Epidermal melanocyte (primary cell): Measurements from ENCODE around the gene POLR2A.
A peak's percentile ranks its signal among the peaks of the same experiment; 100 is the strongest.
"Not testable (repeated sequence)": the region's sequence is repeated elsewhere in the genome, so short reads cannot be mapped to it uniquely, and the experiment has no call there.

Experiments used
- DNase-seq: peaks from one replicate; pipeline ENCODE4 v3.0.0; 2011; ENCODE audit warnings: low spot score; ENCODE audit not compliant: insufficient read length

Gene POLR2A

DNA sequence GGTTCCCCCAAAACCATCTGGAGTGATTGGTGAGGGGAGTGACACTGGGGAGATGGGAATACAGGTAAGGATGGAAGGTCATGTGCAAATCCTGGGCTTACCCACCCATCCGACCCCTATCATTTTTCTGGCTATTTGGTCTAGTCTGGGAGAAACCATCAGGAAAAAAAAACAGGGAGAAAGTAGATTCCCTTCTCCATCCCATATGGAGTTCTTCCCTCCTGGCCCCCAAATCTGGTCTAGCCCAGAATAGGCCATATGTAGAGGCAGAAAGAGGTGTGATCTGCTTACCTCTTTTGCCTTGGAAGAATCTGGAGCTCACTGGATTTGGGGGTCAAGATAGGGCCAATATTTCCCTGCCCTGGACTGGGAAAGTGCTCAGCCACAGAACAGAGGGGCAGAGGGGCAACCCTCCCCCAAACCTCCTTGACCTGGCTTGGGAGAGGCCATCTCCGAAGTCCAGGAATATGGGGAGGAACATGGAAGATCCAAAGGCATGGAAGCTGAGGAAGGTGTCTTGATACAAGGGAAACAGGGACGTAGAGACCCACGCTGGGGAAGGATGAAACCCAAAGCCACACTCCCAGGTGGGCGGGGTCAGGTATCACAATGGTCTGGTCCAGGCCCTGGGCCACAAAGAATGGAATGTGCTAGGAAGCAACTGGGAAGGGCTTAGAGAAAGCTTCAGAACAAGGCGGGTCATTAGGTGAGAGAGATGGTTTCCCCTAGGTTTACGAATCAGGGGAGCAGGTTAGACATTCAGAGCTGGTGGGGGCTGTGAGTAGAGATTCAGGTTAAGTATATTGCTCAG, 23.1 kb upstream of the POLR2A start:
- DNase-seq: peak; percentile 12

DNA sequence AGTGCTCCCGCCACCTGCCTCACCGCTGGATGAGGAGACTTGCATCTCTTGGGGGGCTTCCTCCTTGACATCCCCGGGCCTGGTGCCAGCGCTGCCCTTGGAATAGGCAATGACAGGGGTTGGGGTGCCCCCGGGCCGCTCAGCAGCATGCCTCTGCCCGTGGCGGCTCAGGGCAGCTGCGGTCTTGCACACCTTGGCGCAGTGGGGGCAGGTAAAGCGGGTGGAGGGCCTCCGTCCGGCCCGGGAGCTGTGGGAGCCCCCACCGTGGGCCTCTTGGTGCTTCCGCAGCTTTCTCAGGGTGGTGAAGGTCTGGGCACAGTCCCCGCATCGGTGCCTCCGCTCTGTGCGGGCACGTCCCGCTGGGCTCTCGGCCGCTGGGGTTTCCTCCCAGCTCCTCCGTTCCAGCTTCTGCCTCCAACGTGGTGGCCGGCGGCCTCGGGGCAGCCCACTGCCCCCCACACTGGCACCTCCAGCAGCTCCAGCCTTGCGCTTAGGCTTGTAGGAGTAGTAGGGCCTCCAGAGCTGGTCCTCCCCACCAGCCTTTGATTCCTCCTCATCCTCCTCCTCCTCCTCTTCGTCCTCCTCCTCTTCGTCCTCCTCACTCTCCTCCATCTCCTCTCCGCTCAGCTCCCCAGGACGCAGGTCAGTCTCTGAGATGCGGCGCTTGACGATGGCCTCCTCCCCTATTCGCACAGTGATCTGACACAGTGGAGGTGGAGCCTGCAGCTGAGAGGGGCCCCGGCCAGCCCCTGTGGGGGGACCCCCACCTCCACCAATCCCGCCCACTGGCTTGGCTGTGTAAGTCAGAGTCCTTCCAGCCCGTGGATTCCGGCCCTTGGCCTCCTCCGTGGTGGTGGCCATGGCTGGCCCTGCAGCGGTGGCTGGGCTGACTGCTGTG, 21.4 kb upstream of the POLR2A start:
- peak; percentile 7 for DNase-seq

DNA sequence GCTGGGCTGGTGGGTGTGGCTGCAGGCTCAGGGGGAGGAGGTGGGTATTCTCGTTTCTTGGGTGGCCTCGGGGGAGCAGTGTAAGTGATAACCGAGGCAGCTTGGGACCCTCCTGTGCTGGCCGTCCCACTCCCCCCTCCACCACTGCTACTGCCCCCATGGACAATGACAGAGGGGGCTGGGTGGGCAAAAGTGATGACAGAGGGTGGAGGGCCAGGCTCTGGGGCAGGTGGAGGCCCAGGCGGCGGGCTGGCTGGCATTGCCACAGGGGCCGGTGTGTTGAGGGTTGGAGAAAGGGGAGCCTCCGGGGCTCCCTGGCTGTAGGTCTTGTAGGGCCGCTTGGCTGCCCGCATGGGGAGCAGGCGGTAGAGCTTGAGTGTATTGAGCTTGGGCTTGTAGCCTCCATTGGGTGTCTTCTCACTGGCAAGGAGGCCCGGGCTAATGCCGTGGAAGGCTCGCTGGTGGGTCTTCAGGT, 20.8 kb upstream of the POLR2A start:
- DNase-seq: no peak

DNA sequence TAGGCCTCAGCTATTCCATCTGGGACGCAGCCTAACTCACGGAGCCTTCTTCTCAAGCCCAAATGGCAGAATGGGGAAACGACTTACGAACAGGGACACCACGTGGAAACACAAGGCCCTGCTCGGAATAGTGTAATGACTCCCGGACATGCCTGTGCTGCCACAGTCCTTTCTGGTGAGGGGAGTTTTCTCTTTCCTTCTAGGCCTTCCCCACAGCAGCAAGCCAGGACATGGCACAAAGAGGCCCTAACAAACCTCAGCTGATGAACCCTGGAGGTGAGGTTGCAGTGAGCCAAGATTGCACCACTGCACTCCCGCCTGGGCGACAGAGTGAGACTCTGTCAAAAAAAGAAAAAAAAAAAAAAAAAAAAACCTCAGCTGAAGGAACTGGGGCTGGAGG, 20.1 kb upstream of the POLR2A start:
- no peak for DNase-seq

DNA sequence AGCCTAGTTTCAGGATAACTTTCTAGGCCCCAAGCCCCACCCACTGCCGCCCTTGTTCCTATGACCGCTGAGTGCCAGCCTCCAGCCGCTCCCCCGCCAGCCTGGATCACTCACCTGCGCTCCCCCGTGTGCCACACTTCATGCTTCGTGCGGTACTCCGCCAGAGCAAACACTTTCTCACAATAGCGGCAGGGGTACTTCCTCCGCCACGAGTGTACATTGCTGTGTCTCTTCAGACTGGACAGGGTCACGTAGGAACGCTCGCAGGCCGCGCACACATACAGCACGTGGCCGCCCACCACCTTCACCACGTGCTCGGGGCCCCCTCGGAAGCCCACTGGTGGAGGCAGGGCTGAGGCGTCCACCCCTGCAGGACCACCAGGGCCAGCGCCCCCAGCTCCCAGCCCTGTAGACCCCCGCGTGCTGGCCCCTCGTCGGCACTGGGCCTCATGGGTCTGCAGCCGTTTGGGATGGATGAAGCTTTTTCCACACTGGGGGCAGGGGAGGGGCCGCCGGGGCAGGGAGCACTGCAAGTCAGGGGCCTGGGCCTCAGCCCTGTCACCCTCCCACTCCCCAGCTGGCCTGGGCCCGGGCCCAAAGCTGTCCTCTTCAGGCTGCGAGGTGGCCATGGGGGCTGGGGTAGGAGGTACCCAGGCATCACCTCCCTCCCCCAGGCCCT, 18.4 kb upstream of the POLR2A start:
- no peak for DNase-seq

DNA sequence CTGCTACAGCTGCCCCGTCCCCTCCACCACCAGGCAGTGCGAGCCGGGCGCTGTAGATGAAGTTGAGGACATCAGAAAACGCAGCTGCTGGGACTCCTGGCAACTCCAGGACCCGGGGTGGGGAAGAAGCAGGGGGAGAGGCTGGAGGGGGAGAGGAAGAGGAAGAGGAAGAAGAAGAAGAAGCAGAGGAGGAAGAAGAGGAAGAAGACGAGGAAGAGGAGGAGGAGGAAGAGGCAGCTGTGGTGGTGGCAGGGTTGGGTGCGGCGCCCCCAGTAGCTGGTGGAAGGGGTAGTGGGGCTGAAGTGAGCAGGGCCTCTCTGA, 17.9 kb upstream of the POLR2A start:
- DNase-seq: no peak

DNA sequence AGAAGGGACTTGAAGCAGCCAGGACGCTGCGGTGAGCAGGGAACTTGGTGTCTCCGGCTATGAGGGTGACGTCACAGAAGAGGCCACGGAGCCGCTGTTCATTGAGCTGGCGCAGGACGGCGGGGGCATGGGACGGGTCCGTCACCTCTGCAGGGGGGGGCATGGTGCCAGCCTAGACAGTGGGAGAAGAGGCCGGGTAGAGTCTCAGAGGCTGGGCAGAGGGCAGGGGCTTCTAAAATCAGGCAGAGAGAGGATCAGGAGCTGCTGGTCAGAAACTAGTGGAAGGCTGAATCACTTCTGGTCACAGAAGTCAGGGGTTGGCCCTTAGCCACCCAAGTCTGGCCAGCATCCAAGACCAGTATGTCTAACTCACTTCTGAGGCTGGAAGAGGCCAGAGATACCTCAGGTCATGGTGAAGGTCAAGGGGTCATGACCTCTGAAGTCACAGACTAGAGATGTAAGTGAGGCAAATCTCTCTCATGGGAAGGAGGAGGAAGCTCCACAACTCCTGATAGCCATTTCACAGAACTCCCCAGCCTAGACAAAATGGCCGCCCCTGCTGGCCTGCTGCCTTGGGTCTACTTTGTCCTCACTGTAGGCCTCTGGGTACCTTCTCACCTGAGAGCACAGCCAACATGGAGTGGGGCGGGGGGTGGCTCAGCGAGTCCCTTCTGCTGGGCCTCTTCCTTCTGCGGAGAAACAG, 17.4 kb upstream of the POLR2A start:
- DNase-seq: no peak

DNA sequence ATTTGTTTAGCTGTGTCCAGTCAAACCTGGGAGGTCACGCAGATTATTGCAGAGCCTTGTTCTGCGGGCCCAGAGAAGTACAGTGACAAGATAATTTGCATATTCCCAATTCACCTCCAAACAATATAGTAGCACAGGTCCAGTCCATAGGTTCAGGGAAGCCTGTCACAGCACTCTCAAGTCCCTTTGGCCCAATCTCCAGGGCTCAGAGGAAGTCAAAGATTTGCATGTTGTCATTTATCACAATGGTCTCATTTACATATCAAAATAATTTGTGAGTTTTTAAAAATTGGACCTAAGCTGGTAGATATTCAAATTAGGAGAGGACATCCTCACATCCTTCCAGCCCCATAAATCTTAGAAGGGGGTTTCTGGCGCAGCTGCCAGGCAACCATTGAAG, 16.7 kb upstream of the POLR2A start:
- no peak for DNase-seq

DNA sequence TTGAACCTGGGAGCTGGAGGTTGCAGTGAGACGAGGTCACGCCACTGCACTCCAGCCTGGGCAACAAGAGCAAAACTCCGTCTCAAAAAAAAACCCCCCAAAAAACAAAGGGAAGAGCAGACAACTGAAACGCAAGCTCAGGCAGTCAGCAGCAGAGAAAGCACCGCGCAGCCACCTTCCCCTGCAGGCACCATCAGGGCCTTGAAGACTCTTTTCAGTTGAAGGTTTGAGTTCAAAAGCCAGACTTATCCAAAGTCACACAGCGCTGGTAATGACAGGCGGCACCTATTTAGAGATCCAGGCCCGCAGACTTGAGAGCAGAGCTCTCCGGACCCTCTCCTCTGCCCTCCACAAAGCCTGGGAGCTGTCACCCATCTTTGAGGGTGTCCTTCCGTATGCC, 15.9 kb upstream of the POLR2A start:
- no peak for DNase-seq

DNA sequence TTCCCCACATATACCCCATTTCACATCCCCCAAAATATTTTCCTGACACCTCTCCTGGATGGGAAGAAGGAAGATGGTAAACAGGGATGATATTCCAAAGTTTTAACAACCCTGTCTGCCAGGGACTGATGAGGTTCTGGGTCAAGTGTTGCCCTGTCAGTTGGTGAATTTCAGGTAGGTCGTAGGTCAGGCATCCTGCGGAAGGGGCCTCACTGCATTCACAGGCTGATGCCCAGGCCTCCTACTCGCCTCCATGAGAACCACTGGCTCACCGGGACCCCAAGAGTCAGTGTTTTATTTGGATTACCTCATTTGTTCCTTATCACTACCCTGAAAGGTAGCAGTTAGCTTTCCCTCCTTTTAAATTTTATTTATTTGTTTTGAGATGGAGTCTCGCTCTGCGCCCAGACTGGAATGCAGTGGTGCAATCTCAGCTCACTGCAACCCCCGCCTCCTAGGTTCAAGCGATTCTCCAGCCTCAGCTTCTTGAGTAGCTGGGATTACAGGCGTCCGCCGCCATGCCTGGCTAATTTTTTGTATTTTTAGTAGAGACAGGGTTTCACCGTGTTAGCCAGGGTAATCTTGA, 15.3 kb upstream of the POLR2A start:
- no peak for DNase-seq

DNA sequence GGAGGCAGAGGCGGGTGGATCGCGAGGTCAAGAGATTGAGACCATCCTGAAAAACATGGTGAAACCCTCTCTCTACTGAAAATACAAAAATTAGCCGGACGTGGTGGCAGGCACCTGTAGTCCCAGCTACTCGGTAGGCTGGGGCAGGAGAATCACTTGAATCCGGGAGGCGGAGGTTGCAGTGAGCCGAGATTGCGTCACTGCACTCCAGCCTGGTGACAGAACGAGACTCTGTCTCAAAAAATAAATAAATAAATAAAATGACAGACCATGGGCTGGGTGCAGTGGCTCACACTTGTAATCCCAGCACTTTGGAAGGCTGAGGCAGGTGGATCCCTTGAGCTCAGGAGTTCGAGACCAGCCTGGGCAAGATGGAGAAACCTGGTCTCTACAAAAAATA, 14.3 kb upstream of the POLR2A start:
- not testable (repeated sequence) for DNase-seq

DNA sequence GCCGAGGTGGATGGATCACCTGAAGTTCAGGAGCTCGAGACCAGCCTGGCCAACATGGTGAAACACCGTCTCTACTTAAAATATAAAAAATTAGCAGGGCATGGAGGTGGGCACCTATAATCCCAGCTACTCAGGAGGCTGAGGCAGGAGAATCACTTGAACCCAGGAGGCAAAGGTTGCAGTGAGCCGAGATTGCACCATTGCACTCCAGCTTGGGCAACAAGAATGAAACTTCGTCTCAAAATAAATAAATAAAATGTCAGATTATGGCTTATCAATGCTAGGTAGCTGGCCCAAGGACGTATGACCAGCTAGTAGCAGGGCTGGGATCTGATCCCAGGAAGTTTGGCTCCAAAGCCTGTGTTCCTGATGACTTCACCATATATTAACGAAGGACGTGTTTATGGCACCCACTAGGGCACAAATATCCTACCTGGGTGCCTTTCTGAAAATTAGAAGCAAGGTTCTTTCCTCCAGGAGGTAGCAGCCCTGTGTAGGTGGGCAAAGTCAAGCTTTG, 13.7 kb upstream of the POLR2A start:
- DNase-seq: not testable (repeated sequence)

DNA sequence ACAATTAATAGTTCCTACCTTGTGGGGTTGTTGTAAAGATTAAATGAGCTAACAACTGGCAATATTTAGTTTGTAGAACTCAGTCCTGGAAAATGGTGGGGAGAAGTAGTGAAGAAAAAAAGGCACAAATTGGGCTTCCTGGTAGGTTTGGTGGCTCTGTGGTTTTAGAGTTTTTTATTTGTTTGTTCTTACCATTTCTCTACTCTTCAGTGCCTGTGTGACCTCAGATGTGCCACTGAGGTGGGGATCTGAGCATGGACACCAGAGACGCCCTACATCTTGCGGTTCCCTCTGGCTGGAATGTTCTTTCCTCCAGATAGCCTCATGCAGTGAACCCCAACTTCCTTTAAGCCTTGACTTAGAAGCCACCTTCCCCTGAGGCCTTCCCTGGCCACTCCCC, 12.4 kb upstream of the POLR2A start:
- no peak for DNase-seq

DNA sequence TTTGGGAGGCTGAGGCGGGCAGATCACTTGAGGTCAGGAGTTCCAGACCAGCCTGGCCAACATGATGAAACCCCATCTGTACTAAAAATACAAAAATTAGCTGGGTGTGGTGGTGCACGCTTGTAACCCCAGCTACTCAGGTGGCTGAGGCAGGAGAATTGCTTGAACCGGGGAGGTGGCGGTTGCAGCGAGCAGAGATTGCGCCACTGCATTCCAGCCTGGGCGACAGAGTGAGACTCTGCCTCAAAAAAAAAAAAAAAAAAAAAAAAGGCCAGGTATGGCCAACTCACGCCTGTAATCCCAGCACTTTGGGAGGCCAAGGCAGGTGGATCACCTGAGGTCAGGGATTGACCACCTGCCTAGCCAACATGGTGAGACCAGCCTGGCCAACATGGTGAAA, 9.4 kb upstream of the POLR2A start:
- not testable (repeated sequence) for DNase-seq

DNA sequence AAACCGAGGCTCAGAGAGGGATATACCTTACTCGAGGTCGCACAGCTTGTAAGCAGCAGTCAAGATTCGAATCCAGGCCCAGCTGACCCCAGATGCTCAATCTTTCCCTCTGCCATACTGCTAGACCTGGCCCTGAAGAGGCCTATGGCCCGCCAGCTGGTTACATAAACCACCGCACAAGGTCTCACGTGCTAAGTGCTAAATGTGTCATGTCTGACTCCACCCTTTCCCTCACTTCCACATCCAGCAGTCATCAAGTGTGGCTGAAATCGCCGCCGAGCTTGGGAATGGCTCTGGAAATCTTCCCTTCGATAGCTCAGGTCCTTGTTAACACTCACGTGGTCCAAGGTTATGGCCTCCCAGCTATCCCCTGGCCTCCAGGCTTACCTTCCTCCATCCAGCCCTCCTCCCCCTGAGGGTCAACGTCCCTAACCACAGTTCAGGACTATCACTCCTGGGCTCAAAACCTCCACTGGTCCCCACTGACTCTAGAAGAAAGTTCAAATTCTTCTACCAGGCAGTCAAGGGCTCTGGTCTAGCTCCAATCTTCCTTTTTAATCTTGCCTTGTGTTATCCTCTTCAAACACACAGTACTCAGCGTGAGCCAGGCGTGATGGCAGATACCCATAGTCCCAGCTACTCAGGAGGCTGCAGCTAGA, 8.3 kb upstream of the POLR2A start:
- DNase-seq: no peak

DNA sequence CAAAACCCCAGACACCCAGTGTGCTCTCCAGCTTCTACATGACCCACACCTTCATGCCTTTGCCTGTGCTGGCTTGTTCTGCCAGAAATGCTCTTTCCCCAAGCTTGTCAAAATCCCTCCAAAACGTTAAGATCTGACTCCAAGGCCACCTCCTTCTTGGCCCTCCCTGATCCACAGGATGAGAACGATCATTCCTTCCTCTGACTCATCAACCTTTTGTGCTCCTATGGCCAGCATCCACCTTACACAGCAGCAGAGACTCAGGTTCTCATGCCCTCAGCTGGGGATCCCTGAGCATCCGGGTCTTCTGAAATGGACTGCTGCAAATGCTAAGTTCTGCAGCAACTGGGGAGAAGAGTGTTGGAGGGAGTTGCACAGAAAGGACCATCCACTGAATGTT, 7.7 kb upstream of the POLR2A start:
- DNase-seq: no peak

DNA sequence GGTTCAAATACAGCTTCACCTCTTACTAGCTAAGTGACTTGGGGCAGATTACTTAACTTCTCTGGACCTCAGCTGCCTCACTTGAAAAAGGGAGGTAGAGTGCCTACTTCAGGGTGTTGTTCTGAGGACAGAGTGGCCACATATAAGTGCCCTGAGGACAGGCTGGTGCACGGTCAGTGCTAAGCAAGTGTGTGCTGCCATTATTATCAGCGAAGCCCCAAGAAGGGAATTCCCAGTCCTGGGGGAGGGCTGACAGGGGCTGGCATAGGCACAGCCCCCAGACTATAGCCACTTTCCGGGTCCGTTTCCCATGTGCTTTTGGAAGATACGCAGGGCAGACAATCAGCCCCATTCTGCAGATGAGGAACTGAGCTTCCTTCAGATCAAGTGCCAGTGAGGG, 7.2 kb upstream of the POLR2A start:
- DNase-seq: no peak

DNA sequence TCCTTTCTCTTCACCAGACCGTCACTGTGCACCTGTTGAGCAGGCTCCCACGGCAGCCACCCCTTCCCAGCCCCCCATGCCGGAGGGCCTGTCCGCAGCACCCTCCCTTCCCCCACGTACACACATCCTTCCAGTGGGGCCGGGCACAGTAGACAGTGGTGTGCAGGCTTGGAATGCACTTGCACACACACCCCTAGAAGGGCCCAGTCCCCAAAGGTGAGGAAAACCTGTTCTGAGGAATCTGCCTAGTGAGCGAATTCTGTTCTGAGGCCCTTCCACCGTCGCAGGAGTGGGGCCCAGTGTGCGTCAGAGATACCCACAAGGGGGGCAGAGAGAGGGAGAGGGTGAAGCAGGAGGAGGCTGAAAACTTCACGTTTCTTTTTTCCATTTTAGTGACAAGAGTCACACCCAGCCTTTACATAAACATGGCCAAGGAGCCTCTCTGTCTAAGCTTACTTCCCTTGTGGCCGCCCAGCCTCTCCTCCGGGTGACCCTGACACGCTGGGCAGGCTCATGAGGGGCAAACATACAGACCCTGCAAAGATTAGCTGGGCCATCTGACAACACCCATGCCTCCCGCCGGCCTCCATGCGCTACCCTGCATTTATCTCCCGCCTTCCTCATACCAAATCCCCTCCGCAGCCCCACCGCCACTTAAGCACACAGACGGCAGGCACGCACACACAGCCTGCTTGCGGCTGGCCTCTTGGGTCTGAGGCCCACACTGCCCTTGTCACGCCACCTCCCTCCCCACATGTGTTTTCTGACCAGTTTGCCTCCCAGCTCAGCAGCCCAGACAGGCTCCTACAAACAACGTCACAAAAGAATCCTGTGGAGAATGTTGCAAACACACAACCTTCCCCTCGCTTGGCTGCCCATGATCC, 6.5 kb upstream of the POLR2A start:
- DNase-seq: peak; percentile 92
